GM06990 (cell line): ENCODE measurements around the gene MIP.

Experiments
- DNase-seq: peaks from one replicate; pipeline ENCODE4 v3.0.0-alpha.2; 2011; ENCODE audit not compliant: insufficient read length; ENCODE audit errors: extremely low read depth
- H3K27me3 ChIP-seq: replicated peaks from 2 replicates; pipeline ENCODE4 v1.6.0; 2011; ENCODE audit warnings: low read length; ENCODE audit not compliant: control insufficient read depth, insufficient read depth
- H3K36me3 ChIP-seq: 2 replicates; pipeline ENCODE4 v1.5.1; 2011; ENCODE audit warnings: low read length; ENCODE audit not compliant: control insufficient read depth, insufficient read depth
- H3K4me3 ChIP-seq: replicated peaks from 2 replicates; pipeline ENCODE4 v1.5.1; 2011; ENCODE audit warnings: low read depth, mild to moderate bottlenecking, control low read depth, low read length
- TF ChIP-seq, protein P1 (sequence below): IDR thresholded peaks from 2 replicates; pipeline ENCODE4 v1.5.1; 2011; ENCODE audit warnings: low read length, control low read depth, mild to moderate bottlenecking, inconsistent platforms; ENCODE audit not compliant: insufficient read depth, poor library complexity, severe bottlenecking

The MIP gene

DNA sequence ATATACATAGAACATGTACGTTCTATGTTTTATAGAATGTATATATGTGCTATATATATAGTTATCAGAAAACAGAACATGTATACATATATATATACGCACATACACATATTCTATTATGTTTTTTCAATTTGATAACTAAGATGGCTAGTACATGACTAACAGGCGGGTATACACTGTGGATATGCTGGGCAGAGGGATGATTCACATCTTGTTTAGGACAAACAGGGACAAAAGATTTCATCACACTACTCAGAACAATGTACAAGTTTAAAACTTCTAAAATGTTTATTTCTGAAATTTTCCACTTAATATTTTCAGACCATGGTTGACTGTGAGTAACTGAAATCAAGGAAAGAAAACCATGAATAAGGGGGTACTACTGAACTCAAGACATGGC lies 22.6 kb downstream of the MIP start:
- H3K36me3 ChIP-seq: peaks cover 11% of the 10 kb centered on the region
- TF ChIP-seq, protein P1, sequence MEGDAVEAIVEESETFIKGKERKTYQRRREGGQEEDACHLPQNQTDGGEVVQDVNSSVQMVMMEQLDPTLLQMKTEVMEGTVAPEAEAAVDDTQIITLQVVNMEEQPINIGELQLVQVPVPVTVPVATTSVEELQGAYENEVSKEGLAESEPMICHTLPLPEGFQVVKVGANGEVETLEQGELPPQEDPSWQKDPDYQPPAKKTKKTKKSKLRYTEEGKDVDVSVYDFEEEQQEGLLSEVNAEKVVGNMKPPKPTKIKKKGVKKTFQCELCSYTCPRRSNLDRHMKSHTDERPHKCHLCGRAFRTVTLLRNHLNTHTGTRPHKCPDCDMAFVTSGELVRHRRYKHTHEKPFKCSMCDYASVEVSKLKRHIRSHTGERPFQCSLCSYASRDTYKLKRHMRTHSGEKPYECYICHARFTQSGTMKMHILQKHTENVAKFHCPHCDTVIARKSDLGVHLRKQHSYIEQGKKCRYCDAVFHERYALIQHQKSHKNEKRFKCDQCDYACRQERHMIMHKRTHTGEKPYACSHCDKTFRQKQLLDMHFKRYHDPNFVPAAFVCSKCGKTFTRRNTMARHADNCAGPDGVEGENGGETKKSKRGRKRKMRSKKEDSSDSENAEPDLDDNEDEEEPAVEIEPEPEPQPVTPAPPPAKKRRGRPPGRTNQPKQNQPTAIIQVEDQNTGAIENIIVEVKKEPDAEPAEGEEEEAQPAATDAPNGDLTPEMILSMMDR: no peak
- no peak overlapping the region for H3K4me3 ChIP-seq
- no peaks in the 10 kb centered on the region for H3K27me3 ChIP-seq
- DNase-seq: no peak

DNA sequence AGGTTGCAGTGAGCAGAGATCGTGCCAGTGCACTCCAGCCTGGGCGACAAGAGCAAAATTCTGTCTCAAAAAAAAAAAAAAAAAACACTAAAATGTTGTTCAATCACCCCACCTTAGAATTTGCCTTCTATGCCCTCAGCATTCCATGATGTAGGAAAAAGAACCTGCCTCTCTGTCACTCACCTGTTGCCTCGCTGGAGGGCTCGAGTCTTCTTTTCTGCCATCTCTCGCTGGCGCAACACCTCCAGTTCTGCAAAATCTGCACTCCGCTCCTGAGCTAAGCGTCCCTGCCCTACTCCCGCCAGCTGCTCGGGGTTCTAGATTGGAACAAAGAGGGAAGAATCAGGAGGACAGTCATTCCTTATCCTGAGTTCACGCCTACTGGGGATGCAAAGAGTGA lies 23.2 kb downstream of the MIP start:
- peaks cover 11% of the 10 kb centered on the region for H3K36me3 ChIP-seq
- no peak overlapping the region for H3K4me3 ChIP-seq
- TF ChIP-seq, protein P1: no peak
- no peaks in the 10 kb centered on the region for H3K27me3 ChIP-seq
- DNase-seq: no peak

GRCh38 chr12:56425940-56426438 lies 28.5 kb downstream of the MIP start:
- H3K36me3 ChIP-seq: peaks cover 25% of the 10 kb centered on the region
- TF ChIP-seq, protein P1: no peak

DNA sequence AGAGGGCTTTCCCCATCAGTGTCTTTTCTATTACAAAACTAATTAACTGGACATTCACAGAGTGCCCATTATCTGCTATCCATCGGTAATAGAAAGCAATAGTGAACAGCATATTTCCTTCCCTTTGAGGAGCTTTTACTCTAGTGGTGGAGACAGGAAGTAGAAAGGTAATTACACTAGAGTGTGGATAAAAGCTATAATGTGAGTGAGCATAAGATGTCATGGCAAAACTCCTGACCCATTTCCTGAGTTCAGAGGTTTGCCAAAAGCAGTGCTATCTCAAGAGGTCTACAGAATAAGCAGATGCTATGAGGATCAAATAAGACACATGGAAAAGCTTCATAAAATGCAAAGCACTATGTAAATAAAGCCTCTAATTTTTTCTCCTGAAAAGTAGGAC lies 29.3 kb downstream of the MIP start:
- TF ChIP-seq, protein P1: no peak
- H3K36me3 ChIP-seq: peaks cover 30% of the 10 kb centered on the region
- no peaks in the 10 kb centered on the region for H3K27me3 ChIP-seq
- H3K4me3 ChIP-seq: no peak overlapping the region
- DNase-seq: no peak

More at GRCh38 chr12:56425940-56426438, 28.5 kb downstream of the MIP start:
- Histone ChIP-seq H3K27me3 (no peaks in the 10 kb centered on the region), H3K4me3 (no peak overlapping the region)
- no peak for DNase-seq

- peaks cover 29% of the 10 kb centered on the region for H3K36me3 ChIP-seq
- no peak overlapping the region for H3K4me3 ChIP-seq
- TF ChIP-seq, protein P1: no peak
- H3K27me3 ChIP-seq: no peaks in the 10 kb centered on the region
- DNase-seq: no peak
Measured at GRCh38 chr12:56420411-56420810, 34.0 kb downstream of the MIP start.

GRCh38 chr12:56417739-56418138 lies 36.7 kb downstream of the MIP start:
- TF ChIP-seq, protein P1: no peak
- H3K27me3 ChIP-seq: no peaks in the 10 kb centered on the region
- DNase-seq: no peak
- no peak overlapping the region for H3K4me3 ChIP-seq
- peaks cover 22% of the 10 kb centered on the region for H3K36me3 ChIP-seq
